Gastrocnemius medialis (tissue), 4 donors: ENCODE measurements around the gene YARS2.

Experiments used
- POLR2A ChIP-seq, 2 donors: fragments of 450-650 bp; IDR thresholded peaks; one replicate each; pipeline ENCODE4 v1.6.1; 2017; ENCODE audit warnings: antibody characterized with exemption in 2 of 2, mild to moderate bottlenecking in 2 of 2, moderate library complexity in 2 of 2
- TF ChIP-seq, protein P1 (sequence below), 5 experiments: fragments of 450-650 bp in 3 of 5; fragments of 200-600 bp in 2 of 5; sonication (generic) in 2 of 5; IDR thresholded peaks in 4 of 5; conservative IDR thresholded peaks in 1 of 5; 1 replicate in 4 of 5; 2 replicates in 1 of 5; pipeline ENCODE4 v1.5.1; 2016 to 2019; ENCODE audit warnings: antibody characterized with exemption in 5 of 5, mild to moderate bottlenecking in 3 of 5, moderate library complexity in 3 of 5

DNA sequence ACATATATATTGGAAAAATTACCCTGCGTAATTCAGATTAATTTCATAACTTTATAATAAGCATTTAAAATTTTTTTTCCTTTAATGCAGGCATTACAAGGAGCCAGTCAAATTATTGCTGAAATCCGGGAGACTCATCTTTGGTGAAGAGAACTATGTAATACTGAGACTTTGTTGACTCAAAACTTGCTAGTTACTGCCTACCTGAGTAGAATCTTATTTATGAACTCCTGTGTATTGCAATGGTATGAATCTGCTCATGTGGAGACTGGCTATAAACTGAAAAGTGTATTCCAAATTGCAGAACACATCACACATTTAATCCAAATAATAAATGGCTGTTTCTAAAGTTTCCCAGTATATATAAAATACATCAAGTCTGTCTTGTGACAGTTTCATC is 12.4 kb downstream of the YARS2 start:
- TF ChIP-seq, protein P1, sequence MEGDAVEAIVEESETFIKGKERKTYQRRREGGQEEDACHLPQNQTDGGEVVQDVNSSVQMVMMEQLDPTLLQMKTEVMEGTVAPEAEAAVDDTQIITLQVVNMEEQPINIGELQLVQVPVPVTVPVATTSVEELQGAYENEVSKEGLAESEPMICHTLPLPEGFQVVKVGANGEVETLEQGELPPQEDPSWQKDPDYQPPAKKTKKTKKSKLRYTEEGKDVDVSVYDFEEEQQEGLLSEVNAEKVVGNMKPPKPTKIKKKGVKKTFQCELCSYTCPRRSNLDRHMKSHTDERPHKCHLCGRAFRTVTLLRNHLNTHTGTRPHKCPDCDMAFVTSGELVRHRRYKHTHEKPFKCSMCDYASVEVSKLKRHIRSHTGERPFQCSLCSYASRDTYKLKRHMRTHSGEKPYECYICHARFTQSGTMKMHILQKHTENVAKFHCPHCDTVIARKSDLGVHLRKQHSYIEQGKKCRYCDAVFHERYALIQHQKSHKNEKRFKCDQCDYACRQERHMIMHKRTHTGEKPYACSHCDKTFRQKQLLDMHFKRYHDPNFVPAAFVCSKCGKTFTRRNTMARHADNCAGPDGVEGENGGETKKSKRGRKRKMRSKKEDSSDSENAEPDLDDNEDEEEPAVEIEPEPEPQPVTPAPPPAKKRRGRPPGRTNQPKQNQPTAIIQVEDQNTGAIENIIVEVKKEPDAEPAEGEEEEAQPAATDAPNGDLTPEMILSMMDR (IDR thresholded peaks at IDR 0.05 in 4 of 5, conservative IDR thresholded peaks at IDR 0.05 in 1 of 5): no peak
- no peak for TF ChIP-seq POLR2A (IDR thresholded peaks at IDR 0.05)
